GM21390 (cell line): ENCODE data around the gene DPP6.
"Not testable (repeated sequence)": the region's sequence is repeated elsewhere in the genome, so short reads cannot be mapped to it uniquely, and the experiment has no call there.

Source experiments
- ATAC-seq: cut with Tn5 transposase; IDR thresholded peaks from one replicate; pipeline ENCODE4 v1.9.1; 2021; ENCODE audit not compliant: unreplicated experiment

The DPP6 gene

DNA sequence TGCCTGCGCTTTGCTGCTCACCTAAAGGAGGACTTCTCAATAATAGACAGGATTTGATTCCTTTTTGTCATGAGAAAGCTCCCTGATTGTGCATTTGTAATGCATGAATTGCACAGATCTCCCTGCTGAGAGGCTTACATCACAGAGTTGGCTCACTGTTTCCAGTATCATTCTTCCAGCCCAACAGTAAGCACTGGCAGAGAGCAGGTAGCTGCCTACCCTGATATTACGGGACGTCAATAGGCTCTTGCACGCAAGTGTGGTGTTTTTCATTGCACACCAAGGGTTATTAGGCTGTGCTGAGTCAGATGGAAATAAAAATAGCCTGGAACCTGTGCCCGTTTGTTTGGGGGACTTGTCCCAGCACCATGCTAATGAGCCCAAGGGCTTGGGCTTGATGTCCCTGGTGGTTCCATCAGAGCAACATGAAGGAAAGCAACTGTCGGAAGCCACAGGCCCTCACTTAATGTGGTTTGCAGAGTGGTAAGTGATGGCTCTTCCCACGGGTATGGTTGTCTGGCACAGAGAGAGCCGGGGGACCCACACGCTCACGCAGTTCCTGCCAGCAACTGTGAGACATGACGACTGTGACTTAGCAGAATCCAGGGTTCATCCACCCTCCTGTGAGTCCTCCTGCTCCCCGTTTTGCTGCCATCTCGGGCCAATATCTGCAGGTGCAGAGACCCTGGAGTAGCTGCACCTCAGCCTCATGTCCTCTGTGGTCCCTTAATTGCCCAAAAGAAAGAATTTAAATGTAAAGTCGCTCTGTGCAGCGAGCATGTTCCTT lies 20.4 kb downstream of the DPP6 start:
- ATAC-seq = not testable (repeated sequence)

GRCh38 chr7:154078523-154078922 lies 26.3 kb downstream of the DPP6 start:
- not testable (repeated sequence) for ATAC-seq

- not testable (repeated sequence) for ATAC-seq
Observed at GRCh38 chr7:154080249-154080648, 28.1 kb downstream of the DPP6 start.

- ATAC-seq = not testable (repeated sequence)
Observed at GRCh38 chr7:154087037-154087725, 35.0 kb downstream of the DPP6 start.

- ATAC-seq = not testable (repeated sequence)
Observed at GRCh38 chr7:154092093-154092492, 39.9 kb downstream of the DPP6 start.

GRCh38 chr7:154095201-154095600 lies 43.0 kb downstream of the DPP6 start:
- not testable (repeated sequence) for ATAC-seq

DNA sequence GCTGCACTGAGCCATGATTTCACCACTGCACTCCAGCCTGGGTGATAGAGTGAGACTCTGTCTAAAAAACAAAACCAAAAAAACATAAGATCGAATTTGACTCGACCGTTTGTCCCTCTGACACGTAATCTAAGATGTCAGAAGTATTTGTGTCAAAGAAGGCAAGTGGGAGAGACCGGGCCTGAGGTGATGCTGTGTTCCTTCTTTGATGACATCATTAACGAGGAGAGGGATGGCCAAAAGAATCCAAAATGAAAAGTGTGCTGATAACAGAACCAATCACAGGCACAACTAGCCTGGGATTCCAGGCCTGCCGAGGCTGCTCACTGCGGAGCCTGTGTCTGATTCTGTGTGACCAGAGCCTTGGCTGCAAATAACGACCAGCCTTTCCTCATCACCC lies 52.9 kb downstream of the DPP6 start:
- not testable (repeated sequence) for ATAC-seq

DNA sequence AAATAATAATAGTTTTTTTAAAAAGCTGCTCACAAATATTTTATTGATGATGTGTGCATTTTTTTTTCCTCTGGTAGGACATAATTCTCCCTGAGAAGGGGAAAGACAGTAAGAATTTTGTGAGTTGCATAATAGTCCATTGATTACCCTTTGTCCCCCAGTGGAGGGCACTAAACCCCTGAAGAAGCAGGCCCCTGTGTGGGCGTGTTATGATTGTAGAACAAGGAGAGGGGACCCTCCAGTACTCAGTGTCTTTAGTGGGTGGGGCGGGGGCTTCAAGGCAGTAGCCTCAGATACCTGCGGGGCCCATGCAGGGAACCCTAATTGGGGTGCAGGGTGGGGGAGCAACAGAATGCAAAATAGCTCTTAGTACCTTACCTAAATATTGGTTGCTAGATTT lies 57.4 kb downstream of the DPP6 start:
- not testable (repeated sequence) for ATAC-seq

GRCh38 chr7:154113732-154114351 lies 61.6 kb downstream of the DPP6 start:
- not testable (repeated sequence) for ATAC-seq

- not testable (repeated sequence) for ATAC-seq
Observed at GRCh38 chr7:154117411-154118390, 65.5 kb downstream of the DPP6 start.

GRCh38 chr7:154120825-154121224 lies 68.6 kb downstream of the DPP6 start:
- not testable (repeated sequence) for ATAC-seq

GRCh38 chr7:154122720-154123119 lies 70.5 kb downstream of the DPP6 start:
- not testable (repeated sequence) for ATAC-seq

- not testable (repeated sequence) for ATAC-seq
Observed at GRCh38 chr7:154123397-154123796, 71.2 kb downstream of the DPP6 start.

GRCh38 chr7:154129142-154129541 lies 76.9 kb downstream of the DPP6 start:
- ATAC-seq = not testable (repeated sequence)

GRCh38 chr7:154132617-154133016 lies 80.4 kb downstream of the DPP6 start:
- ATAC-seq = not testable (repeated sequence)

GRCh38 chr7:154133703-154134277 lies 81.6 kb downstream of the DPP6 start:
- not testable (repeated sequence) for ATAC-seq

DNA sequence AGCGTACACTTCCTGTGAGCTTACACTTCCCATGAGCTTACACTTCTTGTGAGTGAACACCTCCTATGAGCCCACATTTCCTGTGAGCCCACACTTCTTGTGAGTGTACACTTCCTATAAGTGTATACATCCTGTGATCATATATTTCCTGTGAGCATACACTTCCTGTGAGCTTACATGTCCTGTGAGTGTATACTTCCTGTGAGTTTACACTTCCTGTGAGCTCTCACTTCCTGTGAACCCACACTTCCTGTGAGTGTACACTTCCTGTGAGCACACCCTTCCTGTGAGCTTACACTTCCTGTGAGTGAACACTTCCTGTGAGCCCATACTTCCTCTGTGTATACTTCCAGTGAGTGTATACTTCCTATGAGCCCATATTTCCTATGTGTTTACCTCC lies 82.5 kb downstream of the DPP6 start:
- ATAC-seq = not testable (repeated sequence)

- not testable (repeated sequence) for ATAC-seq
Observed at GRCh38 chr7:154135646-154136045, 83.4 kb downstream of the DPP6 start.

GRCh38 chr7:154145922-154146706 lies 93.9 kb downstream of the DPP6 start:
- not testable (repeated sequence) for ATAC-seq
